RWPE2 (cell line): ENCODE measurements around the gene GRK5.

Experiments used
- ATAC-seq: fragments of 200-7000 bp; cut with Tn5 transposase; 3 replicates; pipeline ENCODE4 v1.9.1; 2021; ENCODE audit warnings: low read depth
- DNase-seq: peaks from one replicate; pipeline ENCODE4 v3.0.0-alpha.2; 2020; ENCODE audit warnings: low spot score
- H3K27ac ChIP-seq: fragments of 450-650 bp; 2 replicates; pipeline ENCODE4 v1.5.1; 2017; ENCODE audit warnings: mild to moderate bottlenecking; ENCODE audit not compliant: poor library complexity, severe bottlenecking
- H3K27me3 ChIP-seq: fragments of 250-450 bp; sonication (Bioruptor Pico); 2 replicates; pipeline ENCODE4 v1.5.1; 2021; ENCODE audit warnings: mild to moderate bottlenecking, moderate library complexity; ENCODE audit not compliant: insufficient read depth, poor library complexity, severe bottlenecking
- H3K36me3 ChIP-seq: fragments of 250-450 bp; sonication (Bioruptor Pico); 2 replicates; pipeline ENCODE4 v1.5.1; 2020; ENCODE audit warnings: low read depth, mild to moderate bottlenecking, moderate library complexity
- H3K4me1 ChIP-seq: fragments of 250-450 bp; sonication (Bioruptor Pico); 2 replicates; pipeline ENCODE4 v1.5.1; 2021; ENCODE audit warnings: mild to moderate bottlenecking, moderate library complexity; ENCODE audit not compliant: insufficient read depth, poor library complexity, severe bottlenecking
- H3K4me3 ChIP-seq: fragments of 250-450 bp; sonication (Bioruptor Pico); 2 replicates; pipeline ENCODE4 v1.5.1; 2021; ENCODE audit warnings: mild to moderate bottlenecking, moderate library complexity; ENCODE audit not compliant: severe bottlenecking
- H3K9me3 ChIP-seq: fragments of 250-450 bp; sonication (Bioruptor Pico); 2 replicates; pipeline ENCODE4 v1.5.1; 2021; ENCODE audit warnings: mild to moderate bottlenecking, moderate library complexity; ENCODE audit not compliant: severe bottlenecking
- TF ChIP-seq, protein P1 (sequence below): fragments of 450-650 bp; IDR thresholded peaks from one replicate; pipeline ENCODE4 v1.5.1; 2017; ENCODE audit warnings: mild to moderate bottlenecking, moderate library complexity; ENCODE audit not compliant: poor library complexity, severe bottlenecking

The GRK5 gene

DNA sequence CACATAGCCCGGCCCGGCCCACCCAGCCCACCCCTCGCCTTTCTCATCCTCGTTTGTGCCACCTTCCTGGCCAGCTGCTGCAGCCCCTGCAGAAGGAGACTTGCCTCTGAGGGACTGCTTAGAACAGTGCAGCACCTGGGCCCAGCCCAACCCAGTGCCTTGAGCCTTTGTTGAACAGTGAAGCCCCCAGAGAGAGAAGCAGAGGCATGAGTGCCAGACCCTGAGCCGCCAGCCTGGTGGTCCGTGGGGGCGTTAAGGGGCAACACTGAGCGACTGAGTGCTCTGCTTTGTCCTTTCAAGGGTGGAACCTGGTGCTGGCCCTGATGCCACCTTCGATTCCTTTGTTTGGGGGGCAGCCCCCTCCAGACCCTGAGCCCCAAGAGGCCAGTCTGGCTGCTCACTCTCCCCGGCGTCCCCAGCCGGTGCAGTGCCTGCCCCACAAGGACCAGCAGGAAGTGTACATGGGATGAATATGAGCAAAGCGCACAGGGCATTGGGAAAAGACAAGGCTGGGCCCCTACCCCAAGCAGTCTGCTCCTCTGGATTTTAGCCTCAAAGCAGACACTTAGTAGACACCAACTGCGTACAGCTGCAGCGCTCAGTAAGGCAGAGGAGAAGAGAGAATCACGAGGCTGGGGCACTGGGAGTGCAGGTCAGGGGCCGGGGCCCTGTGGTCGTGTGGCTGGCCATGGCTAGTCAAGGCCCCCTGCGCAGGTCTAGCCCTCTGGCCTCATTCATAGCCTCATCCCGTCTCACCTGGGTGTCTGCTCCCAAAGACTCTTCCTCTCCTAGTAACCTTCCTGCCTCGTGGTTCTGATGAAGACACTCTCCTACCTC, 239.3 kb downstream of the GRK5 start:
- TF ChIP-seq, protein P1, sequence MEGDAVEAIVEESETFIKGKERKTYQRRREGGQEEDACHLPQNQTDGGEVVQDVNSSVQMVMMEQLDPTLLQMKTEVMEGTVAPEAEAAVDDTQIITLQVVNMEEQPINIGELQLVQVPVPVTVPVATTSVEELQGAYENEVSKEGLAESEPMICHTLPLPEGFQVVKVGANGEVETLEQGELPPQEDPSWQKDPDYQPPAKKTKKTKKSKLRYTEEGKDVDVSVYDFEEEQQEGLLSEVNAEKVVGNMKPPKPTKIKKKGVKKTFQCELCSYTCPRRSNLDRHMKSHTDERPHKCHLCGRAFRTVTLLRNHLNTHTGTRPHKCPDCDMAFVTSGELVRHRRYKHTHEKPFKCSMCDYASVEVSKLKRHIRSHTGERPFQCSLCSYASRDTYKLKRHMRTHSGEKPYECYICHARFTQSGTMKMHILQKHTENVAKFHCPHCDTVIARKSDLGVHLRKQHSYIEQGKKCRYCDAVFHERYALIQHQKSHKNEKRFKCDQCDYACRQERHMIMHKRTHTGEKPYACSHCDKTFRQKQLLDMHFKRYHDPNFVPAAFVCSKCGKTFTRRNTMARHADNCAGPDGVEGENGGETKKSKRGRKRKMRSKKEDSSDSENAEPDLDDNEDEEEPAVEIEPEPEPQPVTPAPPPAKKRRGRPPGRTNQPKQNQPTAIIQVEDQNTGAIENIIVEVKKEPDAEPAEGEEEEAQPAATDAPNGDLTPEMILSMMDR: no peak
- no peak overlapping the region for H3K27ac ChIP-seq
- H3K27me3 ChIP-seq: no peaks in the 10 kb centered on the region
- H3K9me3 ChIP-seq: no peaks in the 10 kb centered on the region
- H3K4me1 ChIP-seq: no peaks in the 10 kb centered on the region
- ATAC-seq (no peak), DNase-seq (no peak)
- no peak overlapping the region for H3K4me3 ChIP-seq
- no peaks in the 10 kb centered on the region for H3K36me3 ChIP-seq

- no peak overlapping the region for H3K4me3 ChIP-seq
- no peak for ATAC-seq
- no peak for DNase-seq
- H3K27ac ChIP-seq: no peak overlapping the region
- no peaks in the 10 kb centered on the region for H3K9me3 ChIP-seq
- no peaks in the 10 kb centered on the region for H3K4me1 ChIP-seq
- TF ChIP-seq, protein P1: no peak
- no peaks in the 10 kb centered on the region for H3K36me3 ChIP-seq
- no peaks in the 10 kb centered on the region for H3K27me3 ChIP-seq
These were observed 240.1 kb downstream of the GRK5 start for GRCh38 chr10:119447421-119447820.

DNA sequence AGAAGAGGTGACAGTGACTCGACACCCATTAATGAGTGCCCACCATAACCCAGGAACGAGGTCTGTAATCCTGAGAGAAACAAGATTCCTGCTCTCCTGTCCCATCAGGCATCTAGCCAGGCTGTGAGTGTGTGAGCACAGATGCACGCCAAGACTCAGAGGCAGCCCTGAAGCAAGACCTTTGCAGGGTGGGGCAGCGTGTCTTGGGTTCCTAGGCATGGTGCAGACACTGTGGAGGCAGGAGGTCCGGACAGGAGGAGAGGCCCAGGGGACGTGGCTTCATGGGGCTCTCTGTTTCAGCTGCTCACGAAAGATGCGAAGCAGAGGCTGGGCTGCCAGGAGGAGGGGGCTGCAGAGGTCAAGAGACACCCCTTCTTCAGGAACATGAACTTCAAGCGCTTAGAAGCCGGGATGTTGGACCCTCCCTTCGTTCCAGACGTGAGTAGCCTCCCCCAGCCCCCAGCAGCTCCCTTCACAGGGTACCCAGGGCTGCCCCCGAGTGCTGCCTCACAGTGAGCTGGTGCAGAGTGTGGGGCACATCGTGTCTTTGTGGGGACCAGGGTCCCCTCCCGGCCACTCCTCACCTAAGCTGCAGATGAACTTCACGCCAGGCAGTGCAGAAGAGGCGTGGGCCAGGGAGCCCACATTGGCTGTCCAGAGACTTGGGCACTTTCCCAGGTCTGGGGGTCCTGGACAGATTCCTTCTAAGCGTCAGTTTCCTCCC, 240.6 kb downstream of the GRK5 start:
- Histone ChIP-seq H3K4me1 (no peaks in the 10 kb centered on the region), H3K4me3 (no peak overlapping the region), H3K27me3 (no peaks in the 10 kb centered on the region), H3K27ac (no peak overlapping the region), H3K36me3 (no peaks in the 10 kb centered on the region), H3K9me3 (no peaks in the 10 kb centered on the region)
- DNase-seq: no peak
- TF ChIP-seq, protein P1: no peak
- no peak for ATAC-seq

- DNase-seq (no peak), ATAC-seq (no peak)
- H3K4me3 ChIP-seq: no peak overlapping the region
- TF ChIP-seq, protein P1: no peak
- no peaks in the 10 kb centered on the region for H3K4me1 ChIP-seq
- H3K36me3 ChIP-seq: no peaks in the 10 kb centered on the region
- no peaks in the 10 kb centered on the region for H3K27me3 ChIP-seq
- no peak overlapping the region for H3K27ac ChIP-seq
- no peaks in the 10 kb centered on the region for H3K9me3 ChIP-seq
These were observed 241.5 kb downstream of the GRK5 start for GRCh38 chr10:119448628-119449584.
